ENCODE measurements around the gene EGLN2. TPM values are rescaled to one million over a fixed set of nuclear protein-coding genes. Genes with fewer than 3 reads are reported as not detected.
A peak's percentile ranks its signal among the peaks of the same experiment; 100 is the strongest.

Gene EGLN2
- total and polyA plus RNA-seq, 5 experiments from 2014 or later = 104 to 243 (median 214) TPM

DNA sequence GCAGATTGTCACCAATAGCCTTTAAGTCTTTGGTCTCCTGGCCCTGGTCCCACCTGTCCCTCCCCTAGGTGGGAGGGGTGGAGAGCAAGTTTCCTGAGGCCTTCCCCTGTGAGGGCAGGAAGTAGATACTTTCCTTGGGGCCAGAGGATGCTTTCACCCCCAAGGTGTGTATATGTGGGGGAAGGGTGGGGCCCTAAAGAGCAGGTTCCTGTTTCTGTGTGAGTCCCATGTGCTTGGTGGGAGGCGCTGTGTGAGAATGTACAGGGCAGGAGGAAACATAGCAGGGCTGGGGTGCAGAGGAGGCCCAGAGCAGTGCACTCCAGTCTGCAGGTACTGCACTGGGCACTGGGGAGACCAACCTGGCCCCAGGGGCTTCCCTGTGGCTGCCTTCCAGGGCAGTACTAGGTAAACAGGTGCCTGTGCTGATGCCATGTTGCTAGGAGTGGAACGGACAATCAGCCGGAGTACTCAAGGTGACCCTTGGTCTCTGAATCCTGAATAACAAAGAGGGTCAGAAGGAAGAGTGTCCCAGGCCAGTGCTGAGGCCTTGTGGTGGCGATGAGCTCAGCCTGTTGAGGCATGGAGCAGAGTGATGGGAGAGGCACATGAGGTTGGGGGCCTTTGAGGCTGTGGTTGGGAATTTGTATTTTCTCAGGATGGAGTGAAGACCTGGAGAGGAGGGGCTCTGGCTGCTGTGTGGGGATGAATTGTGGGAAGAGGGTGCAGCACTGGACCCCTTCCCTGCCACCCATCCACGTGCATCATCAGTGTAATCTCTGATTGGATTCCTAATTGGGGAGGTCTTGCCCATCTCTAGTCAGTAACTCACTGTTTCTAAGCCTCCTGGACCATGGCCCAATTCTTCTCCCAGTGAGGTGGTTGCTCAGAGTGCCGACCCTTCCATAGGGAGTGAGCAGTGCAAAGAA lies 5.1 kb downstream of the EGLN2 start:
- ATAC-seq = peak; percentile 55 to 69
- DNase-seq = peak; percentile 40 to 94 (median 76)
- Mint-ChIP-seq H3K9me3 (peaks cover 0 to under 1% (median 0%) of the 10 kb centered on the region in 9 donors), H3K4me1 (peaks cover 58 to 92% (median 90%) of the 10 kb centered on the region in 4 donors), H3K36me3 (peaks cover 0 to 44% (median 14%) of the 10 kb centered on the region in 3 donors), H3K27ac (peak overlapping the region; percentile 98 to 100 (median 100)), H3K4me3 (peak overlapping the region; percentile 81 to 98 (median 94)), H3K27me3 (no peaks in the 10 kb centered on the region)
- POLR2A ChIA-PET = interaction anchor here (1.1 to 17.6 kb wide), 7 partner anchors 8 to 141 kb away, joined by 3 to 301 read pairs (median 17); partner anchors contain the start of genes ACTMAP, COQ8B, ITPKC and MIA

DNA sequence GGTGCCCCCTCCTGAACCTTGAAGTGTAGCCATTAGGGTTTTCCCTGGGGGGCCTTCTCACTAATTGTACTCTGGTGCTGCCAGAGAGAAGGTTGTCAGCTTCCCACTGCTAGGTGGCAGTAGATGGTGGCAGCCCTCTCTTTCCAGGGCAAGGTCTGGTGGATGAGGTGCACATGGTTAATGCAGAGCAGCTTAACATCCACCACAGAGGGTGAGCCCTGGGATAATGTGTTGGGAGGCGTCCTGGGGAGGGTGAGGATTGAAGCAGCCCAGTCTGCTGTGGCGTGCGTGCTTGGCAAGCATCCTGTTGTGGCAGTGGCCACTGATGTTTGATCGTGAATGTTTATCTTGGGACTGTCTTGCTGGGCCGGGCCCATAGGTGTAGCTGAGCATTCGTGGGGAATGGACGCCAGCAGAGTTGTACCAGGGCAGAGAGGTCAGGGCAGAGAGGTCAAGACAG lies 5.8 kb downstream of the EGLN2 start:
- no peak for DNase-seq
- H3K36me3 Mint-ChIP-seq = peaks cover 0 to 41% (median 14%) of the 10 kb centered on the region in 3 donors

DNA sequence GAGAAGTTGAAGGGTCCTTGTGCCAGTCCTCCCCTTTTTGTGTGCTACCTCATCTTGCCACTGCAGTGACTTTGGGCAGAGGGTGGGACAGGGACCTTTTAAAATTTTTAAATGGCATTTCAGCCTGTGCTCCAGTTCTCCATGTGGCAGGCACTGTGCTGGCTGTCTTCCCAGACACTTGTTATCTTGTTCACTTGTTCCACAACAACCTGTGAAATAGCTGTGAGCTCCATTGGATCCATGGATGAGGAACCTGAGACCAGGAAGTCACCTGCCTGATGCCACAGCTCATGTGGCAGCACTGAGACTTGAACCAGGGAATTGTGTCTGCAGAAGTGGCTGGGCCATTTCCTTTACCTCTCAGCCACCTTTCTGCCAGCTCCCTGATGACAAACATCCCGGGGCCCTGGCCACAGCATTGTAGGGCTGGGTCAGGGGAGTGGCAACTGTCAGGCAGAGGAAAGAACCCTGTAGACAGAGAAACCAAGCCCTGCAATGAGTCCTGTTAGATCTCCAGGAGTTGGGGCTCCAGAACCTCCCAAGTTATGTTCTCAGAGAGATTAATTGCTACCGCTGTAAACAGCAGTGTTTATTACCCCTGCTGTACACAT lies 6.4 kb downstream of the EGLN2 start:
- Mint-ChIP-seq H3K36me3 (peaks cover 0 to 37% (median 12%) of the 10 kb centered on the region in 3 donors), H3K9me3 (no peaks in the 10 kb centered on the region), H3K27me3 (no peaks in the 10 kb centered on the region), H3K4me3 (peak overlapping the region; percentile 81 to 98 (median 94)), H3K27ac (peak overlapping the region; percentile 98 to 100 (median 100)), H3K4me1 (peaks cover 54 to 96% (median 88%) of the 10 kb centered on the region in 4 donors)
- DNase-seq (peak in 2 of 10 donors; percentile 33 to 38), ATAC-seq (no peak)
- POLR2A ChIA-PET = interaction anchor here (0.6 to 17.6 kb wide), 11 partner anchors 14 to 1379 kb away, joined by 3 to 301 read pairs (median 5); partner anchors contain the start of genes ACTMAP, COQ8B, ITPKC and MIA

More for the DNA sequence above, 5.8 kb downstream of the EGLN2 start:
- no peak for ATAC-seq
- H3K9me3 Mint-ChIP-seq = no peaks in the 10 kb centered on the region
- H3K4me1 Mint-ChIP-seq = peaks cover 58 to 95% (median 90%) of the 10 kb centered on the region in 4 donors
- no peaks in the 10 kb centered on the region for H3K27me3 Mint-ChIP-seq
- H3K27ac Mint-ChIP-seq = peak overlapping the region; percentile 98 to 100 (median 100)
- peak overlapping the region; percentile 81 to 98 (median 94) for H3K4me3 Mint-ChIP-seq
- POLR2A ChIA-PET = interaction anchor here (0.6 to 17.6 kb wide), 9 partner anchors 14 to 557 kb away, joined by 3 to 301 read pairs (median 15); partner anchors contain the start of genes ACTMAP, COQ8B, ITPKC and MIA

DNA sequence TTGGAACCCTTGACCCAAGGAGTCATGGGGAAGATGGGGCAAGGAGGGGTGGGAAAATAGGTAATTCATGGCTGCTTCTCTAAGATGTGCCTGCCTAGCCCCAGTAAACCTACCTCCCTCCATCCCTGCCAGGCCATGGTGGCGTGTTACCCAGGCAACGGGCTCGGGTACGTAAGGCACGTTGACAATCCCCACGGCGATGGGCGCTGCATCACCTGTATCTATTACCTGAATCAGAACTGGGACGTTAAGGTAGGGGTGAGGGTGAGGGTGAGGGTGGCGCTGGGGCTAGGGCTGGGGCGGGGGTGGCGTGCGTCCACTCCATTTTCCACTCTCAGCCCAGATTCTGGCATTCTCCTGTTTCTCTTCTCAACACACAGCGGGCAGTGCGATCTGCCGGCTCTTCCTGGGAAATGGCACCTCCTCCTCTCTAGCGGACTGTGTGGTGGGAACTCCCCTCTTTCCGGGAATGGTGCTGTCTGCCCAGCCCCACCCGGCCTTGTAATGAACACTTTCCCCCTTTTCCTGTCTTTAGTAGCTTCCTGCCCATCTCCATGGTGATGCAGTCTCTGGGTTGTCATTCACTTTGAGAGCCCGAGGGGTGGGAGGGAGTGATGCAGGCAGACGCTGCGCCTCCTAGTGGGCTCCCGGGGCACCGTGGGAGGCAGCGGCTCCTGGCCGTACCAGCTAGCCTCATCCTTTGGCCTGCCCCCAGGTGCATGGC lies 7.6 kb downstream of the EGLN2 start:
- peak; percentile 71 to 92 (median 80) for DNase-seq
- Mint-ChIP-seq H3K27me3 (no peaks in the 10 kb centered on the region), H3K4me3 (peak overlapping the region; percentile 79 to 98 (median 90)), H3K4me1 (peaks cover 55 to 92% (median 88%) of the 10 kb centered on the region in 4 donors), H3K36me3 (peaks cover 0 to 27% (median 12%) of the 10 kb centered on the region in 3 donors), H3K9me3 (no peaks in the 10 kb centered on the region), H3K27ac (peak overlapping the region; percentile 98 to 100 (median 100))
- peak; percentile 37 to 55 for ATAC-seq
- POLR2A ChIA-PET = interaction anchor here (0.5 to 17.6 kb wide), 20 partner anchors 8 to 502 kb away, joined by 3 to 301 read pairs (median 4); partner anchors contain the start of genes ACTMAP, COQ8B, EGLN2 and ITPKC

DNA sequence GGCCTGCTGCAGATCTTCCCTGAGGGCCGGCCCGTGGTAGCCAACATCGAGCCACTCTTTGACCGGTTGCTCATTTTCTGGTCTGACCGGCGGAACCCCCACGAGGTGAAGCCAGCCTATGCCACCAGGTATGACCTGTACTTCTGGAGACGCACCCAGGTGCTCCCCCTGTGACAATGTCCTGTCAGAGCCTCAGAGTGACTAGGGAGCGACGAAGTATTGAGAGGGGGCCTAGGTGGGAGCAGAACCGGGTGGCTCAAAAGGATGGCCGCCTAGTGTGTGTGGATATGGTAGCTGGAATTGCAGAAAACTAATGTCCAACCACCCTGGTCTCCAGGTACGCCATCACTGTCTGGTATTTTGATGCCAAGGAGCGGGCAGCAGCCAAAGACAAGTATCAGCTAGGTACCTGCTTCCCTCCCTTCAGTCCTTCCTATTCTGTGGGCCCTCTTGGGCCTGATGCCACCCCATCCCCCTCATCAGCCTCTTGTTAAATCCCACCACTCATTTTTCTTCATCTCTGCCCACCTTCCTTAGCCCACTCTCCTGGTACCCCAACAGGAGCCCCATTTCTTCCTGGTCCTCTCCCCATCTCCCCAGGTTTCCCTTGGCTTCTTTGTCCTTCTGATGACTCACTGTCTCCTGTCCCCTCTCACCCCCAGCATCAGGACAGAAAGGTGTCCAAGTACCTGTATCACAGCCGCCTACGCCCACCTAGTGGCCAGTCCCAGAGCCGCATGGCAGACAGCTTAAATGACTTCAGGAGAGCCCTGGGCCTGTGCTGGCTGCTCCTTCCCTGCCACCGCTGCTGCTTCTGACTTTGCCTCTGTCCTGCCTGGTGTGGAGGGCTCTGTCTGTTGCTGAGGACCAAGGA lies 8.4 kb downstream of the EGLN2 start:
- ATAC-seq (no peak), DNase-seq (peak in 1 of 10 donors; percentile 63)
- Mint-ChIP-seq H3K27ac (peak overlapping the region; percentile 98 to 100 (median 100)), H3K36me3 (peaks cover 0 to 20% (median 12%) of the 10 kb centered on the region in 3 donors), H3K4me3 (peak overlapping the region; percentile 79 to 98 (median 90)), H3K9me3 (no peaks in the 10 kb centered on the region), H3K4me1 (peaks cover 54 to 90% (median 87%) of the 10 kb centered on the region in 4 donors), H3K27me3 (no peaks in the 10 kb centered on the region)
- POLR2A ChIA-PET = interaction anchor here (0.5 to 17.6 kb wide), 17 partner anchors 9 to 501 kb away, joined by 3 to 301 read pairs (median 4); partner anchors contain the start of genes ACTMAP, COQ8B, EGLN2 and ITPKC

DNA sequence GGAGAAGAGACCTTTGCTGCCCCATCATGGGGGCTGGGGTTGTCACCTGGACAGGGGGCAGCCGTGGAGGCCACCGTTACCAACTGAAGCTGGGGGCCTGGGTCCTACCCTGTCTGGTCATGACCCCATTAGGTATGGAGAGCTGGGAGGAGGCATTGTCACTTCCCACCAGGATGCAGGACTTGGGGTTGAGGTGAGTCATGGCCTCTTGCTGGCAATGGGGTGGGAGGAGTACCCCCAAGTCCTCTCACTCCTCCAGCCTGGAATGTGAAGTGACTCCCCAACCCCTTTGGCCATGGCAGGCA lies 9.0 kb downstream of the EGLN2 start:
- Mint-ChIP-seq H3K4me3 (peak overlapping the region in 9 of 10 donors; percentile 36 to 98 (median 90)), H3K4me1 (peaks cover 55 to 90% (median 87%) of the 10 kb centered on the region in 4 donors), H3K36me3 (peaks cover 0 to 19% (median 10%) of the 10 kb centered on the region in 3 donors), H3K27me3 (no peaks in the 10 kb centered on the region), H3K27ac (peak overlapping the region; percentile 98 to 100 (median 100)), H3K9me3 (no peaks in the 10 kb centered on the region)
- DNase-seq (peak in 1 of 10 donors; percentile 60), ATAC-seq (no peak)
- POLR2A ChIA-PET = interaction anchor here (1.2 to 17.6 kb wide), 7 partner anchors 10 to 501 kb away, joined by 4 to 301 read pairs (median 18); partner anchors contain the start of genes ACTMAP, EGLN2, MIA and RAB4B

DNA sequence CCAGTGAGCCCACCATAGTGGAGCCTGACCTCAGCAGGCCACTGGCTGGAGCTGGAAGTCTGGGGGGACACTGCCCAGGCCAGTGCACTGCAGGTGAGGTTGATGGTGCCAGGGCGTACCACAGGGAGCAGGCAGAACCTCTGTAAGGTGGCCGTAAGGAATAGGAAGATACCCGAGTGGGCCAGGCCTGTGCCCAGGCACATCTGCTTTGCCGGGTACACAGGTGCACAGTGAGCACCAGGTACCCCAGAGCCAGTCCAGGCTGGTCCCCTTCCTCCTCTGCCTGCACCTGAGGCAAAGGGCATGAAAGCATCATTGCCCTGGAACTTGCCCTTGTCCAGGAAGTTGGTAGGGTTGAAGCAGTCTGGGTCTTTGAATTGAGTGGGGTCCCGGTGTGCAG lies 9.5 kb downstream of the EGLN2 start:
- Mint-ChIP-seq H3K9me3 (no peaks in the 10 kb centered on the region), H3K4me3 (peak overlapping the region in 7 of 10 donors; percentile 15 to 98 (median 29)), H3K36me3 (peaks cover 0 to 19% (median 10%) of the 10 kb centered on the region in 3 donors), H3K27ac (peak overlapping the region; percentile 58 to 100 (median 98)), H3K4me1 (peaks cover 51 to 85% (median 83%) of the 10 kb centered on the region in 4 donors), H3K27me3 (no peaks in the 10 kb centered on the region)
- no peak for ATAC-seq
- peak in 1 of 10 donors; percentile 62 for DNase-seq
- POLR2A ChIA-PET = interaction anchor here (1.2 to 17.6 kb wide), 5 partner anchors 10 to 145 kb away, joined by 4 to 301 read pairs (median 47); partner anchors contain the start of genes ACTMAP, EGLN2, MIA and RAB4B

DNA sequence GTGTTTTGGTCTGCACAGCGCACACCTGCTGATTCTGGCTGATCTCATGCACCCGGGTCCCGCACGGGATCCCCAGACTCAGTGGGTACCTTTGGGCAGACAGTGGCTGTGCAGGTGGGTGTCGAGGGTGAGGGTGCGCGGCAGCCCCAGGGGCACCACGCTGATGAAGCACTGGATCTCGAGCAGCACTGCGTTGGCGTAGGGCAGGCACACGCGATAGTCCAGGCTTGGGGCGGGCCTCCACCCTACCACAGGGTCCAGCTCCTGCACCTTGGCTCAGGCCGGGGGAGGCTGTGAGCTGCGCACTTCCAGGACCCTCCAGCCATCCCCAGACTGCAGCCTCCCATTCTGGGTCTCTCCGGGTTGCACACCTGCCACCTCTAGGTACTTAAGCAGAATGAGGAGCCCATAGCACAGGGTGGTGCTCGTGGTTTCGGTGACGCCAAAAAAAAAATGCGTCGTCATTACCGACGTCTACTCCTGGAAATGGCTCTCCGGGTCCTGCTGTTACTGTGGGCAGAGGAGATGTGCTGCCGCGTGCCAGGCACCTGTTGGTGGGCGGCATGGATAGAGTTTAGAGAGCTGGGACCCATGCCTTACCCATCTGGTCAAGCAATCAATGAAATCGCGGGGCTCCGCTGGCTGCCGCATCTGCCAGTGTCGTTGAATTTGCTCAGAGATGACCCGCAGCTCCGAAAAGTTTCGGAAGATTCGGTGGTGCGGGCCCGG lies 10.5 kb downstream of the EGLN2 start:
- no peaks in the 10 kb centered on the region for H3K27me3 Mint-ChIP-seq
- no peaks in the 10 kb centered on the region for H3K9me3 Mint-ChIP-seq
- peak overlapping the region in 8 of 10 donors; percentile 13 to 89 (median 66) for H3K4me3 Mint-ChIP-seq
- H3K27ac Mint-ChIP-seq = peak overlapping the region in 9 of 10 donors; percentile 40 to 100 (median 98)
- no peak for ATAC-seq
- POLR2A ChIA-PET = interaction anchor here (1.2 to 17.6 kb wide), 3 partner anchors 11 to 146 kb away, joined by 3 to 301 read pairs (median 47); partner anchors contain the start of genes EGLN2, MIA and RAB4B
- DNase-seq = peak in 1 of 10 donors; percentile 51
- H3K4me1 Mint-ChIP-seq = peaks cover 46 to 76% (median 74%) of the 10 kb centered on the region in 4 donors
- H3K36me3 Mint-ChIP-seq = peaks cover 0 to 19% (median 10%) of the 10 kb centered on the region in 3 donors

DNA sequence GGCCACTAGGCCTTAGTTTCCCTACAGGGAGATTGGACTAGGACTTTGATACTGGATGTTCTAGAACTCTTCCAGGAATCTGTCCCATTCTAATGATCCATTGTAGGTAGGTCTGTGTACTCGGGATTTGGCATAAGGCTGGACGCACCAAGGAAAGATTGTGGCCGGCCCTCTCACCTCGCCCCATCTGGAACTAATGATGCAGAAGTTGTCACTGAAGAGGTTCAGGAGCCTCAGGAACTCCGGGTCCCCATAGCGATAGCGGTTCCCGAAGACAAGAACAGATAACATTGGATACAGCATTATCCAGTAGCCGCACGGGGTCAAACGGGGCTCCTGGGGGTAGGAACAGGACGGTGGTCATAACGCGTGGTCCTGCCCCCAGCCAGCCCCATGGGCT lies 11.2 kb downstream of the EGLN2 start:
- H3K4me1 Mint-ChIP-seq = peaks cover 43 to 70% (median 67%) of the 10 kb centered on the region in 4 donors
- peak overlapping the region; percentile 30 to 93 (median 84) for H3K4me3 Mint-ChIP-seq
- POLR2A ChIA-PET = interaction anchor here (1.2 to 17.6 kb wide), 3 partner anchors 12 to 147 kb away, joined by 3 to 301 read pairs (median 47); partner anchors contain the start of genes EGLN2, MIA and RAB4B
- H3K27me3 Mint-ChIP-seq = no peaks in the 10 kb centered on the region
- H3K27ac Mint-ChIP-seq = peak overlapping the region; percentile 68 to 99 (median 92)
- peaks cover 0 to 16% (median 10%) of the 10 kb centered on the region in 3 donors for H3K36me3 Mint-ChIP-seq
- H3K9me3 Mint-ChIP-seq = no peaks in the 10 kb centered on the region
- DNase-seq = peak in 1 of 10 donors; percentile 47
- no peak for ATAC-seq

Data from naive thymus-derived CD8-positive, alpha-beta T cell (primary cell).